Sciatic nerve (tissue), 2 donors: ENCODE measurements around the gene NOVA1. TPM values are rescaled to one million over a fixed set of nuclear protein-coding genes. Genes with fewer than 3 reads are reported as not detected.

Experiments used
- ATAC-seq: fragments of 200-7000 bp; cut with Tn5 transposase; one replicate; pipeline ENCODE4 v1.9.1; 2020; ENCODE audit warnings: mild to moderate bottlenecking, moderate library complexity
- DNase-seq: peaks from one replicate; pipeline ENCODE4 v3.0.0-alpha.2; 2020; ENCODE audit warnings: low spot score
- intact Hi-C: fragments of 100-400 bp; cut with DNase I; formaldehyde crosslinking; loops from one replicate; pipeline ENCODE4 v1.14.2; 2022
- total RNA-seq: library from RNA; stranded (reverse); fragmentation: NEBNext Ultra II Directional; extraction: Animal tissue kit (Norgen Biotek cat#: 25700); gene quantifications from one replicate; pipeline ENCODE4 v1.2.1, GENCODE V29; 2021
- donor health status: DM: no; HTN: no; CAD: no.
- donor health status: DM: no; HTN: no; CAD: no.

Gene NOVA1
- total RNA-seq, 1 donor from 2014 or later: 40.5 TPM

GRCh38 chr14:26594756-26595545 is 2.9 kb downstream of the NOVA1 start:
- DNase-seq (no peak), ATAC-seq (no peak)
- intact Hi-C loops: no loop called here

DNA sequence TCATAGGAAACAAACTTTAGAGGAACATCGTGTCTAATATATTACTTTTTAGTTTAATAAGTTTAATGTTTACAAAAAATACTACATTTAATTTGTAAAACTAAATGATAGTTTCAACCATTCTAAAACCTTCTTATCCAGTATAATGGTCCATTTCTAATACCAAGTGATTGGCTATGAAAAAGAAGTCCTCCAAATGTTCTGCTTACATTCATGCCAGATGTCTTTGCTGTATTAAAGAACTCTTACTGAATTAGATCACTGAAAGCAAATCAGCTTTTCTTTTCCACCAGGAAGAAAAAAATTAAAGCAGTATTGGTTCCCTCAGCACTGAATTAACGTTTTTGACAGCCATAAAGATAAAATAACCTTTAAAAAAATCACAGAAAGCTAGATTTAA is 3.7 kb downstream of the NOVA1 start:
- intact Hi-C loops: no loop called here
- no peak for DNase-seq
- no peak for ATAC-seq

DNA sequence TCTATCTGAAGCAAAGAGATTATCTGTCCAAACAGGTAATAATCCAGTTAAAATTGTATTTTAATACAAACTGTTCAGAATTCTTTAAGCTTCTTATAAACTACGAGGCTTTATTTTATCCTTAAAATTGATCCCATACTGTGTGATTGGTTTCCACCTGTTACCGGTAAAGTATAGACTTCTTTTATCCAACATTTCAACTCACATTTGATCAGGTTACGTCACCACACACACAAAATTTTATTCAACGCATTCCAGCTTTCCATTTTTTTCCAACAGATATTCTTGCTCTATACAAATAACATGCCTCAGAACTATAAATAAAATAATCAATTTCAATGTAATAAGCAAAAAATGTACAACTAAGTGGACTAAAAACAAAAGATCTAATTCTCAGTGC is 4.5 kb downstream of the NOVA1 start:
- no peak for DNase-seq
- intact Hi-C loops: no loop called here
- ATAC-seq: no peak

GRCh38 chr14:26589925-26590324 is 7.9 kb downstream of the NOVA1 start:
- DNase-seq (no peak), ATAC-seq (no peak)
- intact Hi-C loops: no loop called here

DNA sequence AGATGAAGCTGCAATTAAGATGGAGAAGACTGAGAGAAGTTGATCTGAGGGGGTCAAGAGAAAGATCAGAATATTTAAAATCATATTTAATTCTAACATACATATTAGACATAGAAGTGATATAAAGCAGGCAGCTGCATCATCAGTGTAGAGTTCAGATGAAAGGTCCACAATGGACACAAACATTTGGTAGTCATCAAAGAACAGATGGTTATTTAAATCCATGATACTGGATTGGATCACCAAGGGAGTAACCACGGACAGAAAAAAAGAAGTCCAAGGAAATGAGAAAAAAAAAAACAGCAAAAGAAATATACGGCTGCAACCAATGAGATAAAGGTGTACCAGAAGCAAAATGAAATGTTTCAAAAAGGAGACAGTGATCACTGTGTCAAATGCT is 20.1 kb downstream of the NOVA1 start:
- intact Hi-C loops: no loop called here
- no peak for ATAC-seq
- DNase-seq: no peak

- DNase-seq: no peak
- intact Hi-C loops: no loop called here
- no peak for ATAC-seq
Measured at GRCh38 chr14:26554069-26554772, 43.6 kb downstream of the NOVA1 start.

DNA sequence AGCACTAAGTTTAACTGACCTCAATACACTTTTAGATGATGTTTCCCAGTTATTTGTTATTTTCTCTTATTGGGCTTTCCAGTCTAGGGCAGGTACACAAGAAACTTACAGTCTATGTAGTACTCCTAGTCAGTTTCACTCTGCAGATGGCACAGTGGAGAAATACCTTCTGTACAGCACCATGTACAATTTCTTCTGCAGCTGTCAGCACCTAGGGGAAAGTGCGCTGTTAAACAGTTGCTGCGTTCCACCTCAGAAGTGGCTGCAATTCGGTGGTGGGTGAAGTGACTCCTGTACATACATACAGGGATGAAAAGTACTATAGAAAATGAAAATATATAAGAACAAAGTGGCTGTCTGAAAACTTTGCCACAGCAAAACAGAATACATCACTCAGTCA is 48.3 kb downstream of the NOVA1 start:
- ATAC-seq: no peak
- DNase-seq: no peak
- intact Hi-C loops: no loop called here

DNA sequence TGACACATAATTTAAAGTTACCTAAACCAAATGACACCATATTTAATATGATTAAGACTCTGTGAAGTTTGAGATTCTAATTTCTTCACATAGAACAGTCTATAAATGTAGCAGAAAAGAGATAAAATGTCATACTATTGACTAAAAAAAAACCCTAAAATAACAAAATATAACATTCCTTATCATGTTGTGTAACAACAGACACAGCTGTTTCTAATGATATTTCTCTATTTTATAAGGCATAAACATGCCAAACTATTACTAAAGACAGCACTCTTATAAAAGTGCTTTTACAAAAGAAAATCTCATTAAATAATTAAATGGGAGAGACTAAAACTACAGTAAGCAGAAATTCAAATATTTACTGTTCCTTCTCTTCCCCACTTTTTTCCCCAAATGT is 49.4 kb downstream of the NOVA1 start:
- DNase-seq (no peak), ATAC-seq (no peak)
- intact Hi-C loops: no loop called here

DNA sequence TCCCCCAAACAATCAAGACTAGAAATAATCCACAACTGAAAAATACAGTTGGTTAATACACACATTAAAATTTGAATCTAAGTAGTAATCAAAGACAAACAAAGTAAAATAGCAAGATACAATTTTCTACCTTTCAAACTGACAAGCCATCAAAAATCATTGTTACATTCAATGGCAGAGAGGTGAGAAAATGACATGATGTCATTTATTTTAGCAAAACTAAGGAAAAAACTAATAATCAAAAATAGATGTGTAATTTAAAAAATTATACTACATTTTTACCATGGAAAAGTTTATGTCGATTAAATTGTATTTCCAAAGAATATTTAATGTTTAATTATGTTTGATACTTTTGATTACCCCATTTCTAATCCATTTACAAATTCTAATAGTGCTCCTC is 59.7 kb downstream of the NOVA1 start:
- ATAC-seq (no peak), DNase-seq (no peak)
- intact Hi-C loops: no loop called here

DNA sequence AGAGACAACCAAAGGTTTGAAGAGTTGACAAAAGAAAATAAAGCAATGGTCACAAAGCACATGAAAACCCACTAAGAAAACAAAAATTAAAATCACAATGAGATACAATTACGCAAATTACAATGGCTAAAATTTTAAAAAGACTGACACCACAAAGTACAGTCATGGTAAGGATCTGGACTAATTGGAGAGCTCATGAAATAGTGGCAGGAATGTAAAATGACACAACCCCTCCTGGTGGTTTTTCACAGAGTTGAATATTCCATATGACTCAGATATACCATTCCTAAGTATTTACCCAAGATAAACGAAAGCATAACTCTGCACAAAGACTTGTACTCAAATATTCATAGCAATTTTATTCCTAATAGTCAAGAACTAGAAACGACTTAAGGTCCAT is 65.9 kb downstream of the NOVA1 start:
- intact Hi-C loops: no loop called here
- ATAC-seq (no peak), DNase-seq (no peak)

- intact Hi-C loops: no loop called here
- DNase-seq (no peak), ATAC-seq (peak; percentile 85)
Measured at GRCh38 chr14:26528415-26529182, 69.2 kb downstream of the NOVA1 start.

GRCh38 chr14:26527095-26527494 is 70.7 kb downstream of the NOVA1 start:
- ATAC-seq (no peak), DNase-seq (no peak)

DNA sequence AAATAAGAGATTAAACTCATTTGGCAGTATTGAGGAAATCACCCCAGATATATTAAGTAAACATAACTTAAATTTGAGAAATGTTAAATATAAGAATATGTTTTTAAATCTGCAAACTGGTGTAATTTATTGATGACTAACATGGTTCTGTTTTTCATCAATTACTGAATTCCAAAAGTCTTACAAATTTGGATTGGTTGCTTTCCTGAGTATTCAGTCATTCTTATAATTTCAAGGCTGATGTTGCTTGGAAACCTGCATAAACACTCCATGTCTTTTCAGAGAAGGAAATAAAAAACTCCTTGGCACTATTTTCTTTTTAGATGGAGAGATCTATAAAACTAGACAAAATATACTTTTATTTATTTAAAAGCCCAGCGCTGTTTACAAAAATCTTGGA is 71.7 kb downstream of the NOVA1 start:
- DNase-seq: no peak
- intact Hi-C loops: no loop called here
- no peak for ATAC-seq

More at GRCh38 chr14:26527095-26527494, 70.7 kb downstream of the NOVA1 start:
- intact Hi-C loops: no loop called here

DNA sequence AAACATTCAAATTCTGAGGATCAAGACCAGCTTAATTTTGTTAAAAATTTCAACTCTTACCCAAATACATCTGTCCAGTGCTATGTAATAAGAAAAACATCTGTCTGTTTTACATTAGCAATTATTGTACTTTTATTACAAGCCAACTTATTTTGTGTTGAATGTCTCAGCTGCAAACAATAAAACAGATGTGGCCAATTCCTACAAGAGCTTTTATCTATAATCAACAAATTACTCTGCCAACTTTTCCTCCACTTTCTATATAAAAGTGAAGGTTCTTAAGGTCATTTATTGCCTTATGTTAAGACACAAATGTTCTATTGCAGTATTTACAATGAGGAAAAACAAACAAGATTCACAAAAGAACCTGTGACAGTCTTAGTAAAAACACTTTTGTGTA is 72.7 kb downstream of the NOVA1 start:
- no peak for DNase-seq
- intact Hi-C loops: no loop called here
- no peak for ATAC-seq

DNA sequence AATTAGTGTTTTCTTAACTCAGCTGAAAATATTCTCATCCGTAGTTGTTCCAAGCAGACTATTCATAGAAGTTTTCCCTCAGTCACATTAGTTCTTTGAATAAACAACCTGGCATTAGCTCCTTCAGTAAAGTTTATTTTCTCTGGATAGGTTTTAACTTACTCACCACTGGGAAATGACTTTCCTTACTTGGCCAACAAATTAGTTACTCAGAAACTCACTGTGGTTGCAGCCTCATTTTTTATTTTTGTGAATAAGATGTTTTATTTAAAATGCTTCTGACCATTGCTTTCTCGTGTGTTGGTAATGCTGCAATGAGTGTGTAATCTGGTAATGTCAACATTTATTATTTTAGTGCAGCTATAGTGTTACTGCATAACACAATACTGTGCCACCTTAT is 74.9 kb downstream of the NOVA1 start:
- intact Hi-C loops: no loop called here
- ATAC-seq: no peak

GRCh38 chr14:26517771-26518170 is 80.1 kb downstream of the NOVA1 start:
- DNase-seq (no peak), ATAC-seq (no peak)
- intact Hi-C loops: no loop called here

More for the DNA sequence above, 74.9 kb downstream of the NOVA1 start:
- DNase-seq: no peak

GRCh38 chr14:26500028-26500427 is 97.8 kb downstream of the NOVA1 start:
- no peak for DNase-seq
- ATAC-seq: no peak
- intact Hi-C loops: no loop called here

- no peak for ATAC-seq
- DNase-seq: no peak
- intact Hi-C loops: no loop called here
Measured at GRCh38 chr14:26499546-26499945, 98.3 kb downstream of the NOVA1 start.

DNA sequence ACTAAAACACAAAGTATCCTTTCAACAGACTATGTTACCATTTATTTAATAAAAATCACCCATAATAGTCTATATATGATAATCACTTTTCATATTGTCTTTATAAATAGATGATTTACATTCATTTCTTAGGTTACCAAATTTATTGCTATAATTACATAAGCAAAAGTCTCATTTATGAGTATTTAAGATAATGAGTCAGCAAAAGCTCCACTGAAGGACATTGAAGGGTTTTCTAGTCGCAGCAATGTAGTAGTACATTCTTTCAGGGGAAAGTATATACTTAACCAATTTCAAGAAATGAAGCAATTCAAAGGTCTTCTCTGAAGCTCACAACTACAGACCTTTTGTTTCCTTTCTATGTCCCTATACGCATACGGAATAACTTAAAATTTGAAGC is 110.9 kb downstream of the NOVA1 start:
- DNase-seq (no peak), ATAC-seq (no peak)
- intact Hi-C loops: no loop called here

GRCh38 chr14:26484562-26484961 is 113.3 kb downstream of the NOVA1 start:
- ATAC-seq (no peak), DNase-seq (no peak)
- intact Hi-C loops: no loop called here
